Stomach (tissue), 9 donors: Measurements from ENCODE around the gene CCDC183. TPM values are rescaled to one million over a fixed set of nuclear protein-coding genes. Genes with fewer than 3 reads are reported as not detected.

Source experiments
- DNase-seq, 2 donors: peaks; one replicate each; pipeline versions ENCODE4 v3.0.0 to v3.0.0-alpha.2; 2013 to 2019
- H3K27ac ChIP-seq, 5 donors: fragments of 200-600 bp in 4 of 5; sonication (generic) in 4 of 5; one replicate each; pipeline ENCODE4 v1.5.1; 2013 to 2019; ENCODE audit warnings: mild to moderate bottlenecking in 1 of 5, moderate library complexity in 1 of 5
- H3K27me3 ChIP-seq, 3 donors: fragments of 200-600 bp; sonication (generic); one replicate each; pipeline ENCODE4 v1.5.1; 2017 to 2019; ENCODE audit warnings: mixed run types in 1 of 3
- H3K36me3 ChIP-seq, 4 donors: fragments of 200-600 bp; sonication (generic); 1 replicate in 3 of 4; 2 replicates in 1 of 4; pipeline ENCODE4 v1.5.1; 2016 to 2019
- H3K4me1 ChIP-seq, 4 donors: fragments of 200-600 bp; sonication (generic); one replicate each; pipeline ENCODE4 v1.5.1; 2016 to 2019
- H3K4me3 ChIP-seq, 4 donors: fragments of 200-600 bp; sonication (generic) in 3 of 4; one replicate each; pipeline ENCODE4 v1.5.1; 2016 to 2019; ENCODE audit warnings: mild to moderate bottlenecking in 1 of 4
- H3K9me3 ChIP-seq, 4 donors: fragments of 200-600 bp; sonication (generic); one replicate each; pipeline ENCODE4 v1.5.1; 2016 to 2019
- EP300 ChIP-seq: sonication (generic); formaldehyde crosslinking; IDR thresholded peaks from one replicate; pipeline ENCODE4 v1.6.1; 2017; ENCODE audit warnings: antibody characterized with exemption
- POLR2A ChIP-seq, 4 donors: fragments of 450-650 bp; IDR thresholded peaks; one replicate each; pipeline ENCODE4 v1.6.1; 2016; ENCODE audit warnings: antibody characterized with exemption in 4 of 4, control low read depth in 2 of 4, mild to moderate bottlenecking in 1 of 4, moderate library complexity in 1 of 4
- POLR2AphosphoS5 ChIP-seq, 3 donors: sonication (generic); formaldehyde crosslinking; IDR thresholded peaks; one replicate each; pipeline ENCODE4 v1.6.1; 2016; ENCODE audit warnings: antibody characterized with exemption in 3 of 3
- WGBS, 5 donors: extraction: QIAGEN DNeasy Blood & Tissue Kit in 3 of 5; methylation state at CpG; one replicate each; pipeline versions ENCODE4 v1.1.5 to v1.1.7; 2013 to 2018; 5-methylcytosine and 5-hydroxymethylcytosine counted together
- intact Hi-C: fragments of 100-400 bp; cut with DNase I; formaldehyde crosslinking; loops from one replicate; pipeline ENCODE4 v1.15.1; 2023; ENCODE audit warnings: low total_unique reads
- polyA plus RNA-seq, 3 donors: library from polyadenylated mRNA; stranded (reverse); fragments of 200-250 nt; gene quantifications; one replicate each; pipeline ENCODE4 v1.2.3, GENCODE V29; 2013
- total RNA-seq, 5 donors: library from RNA; depleted of rRNA; stranded (reverse); fragments of >200 nt; gene quantifications; one replicate each; pipeline versions ENCODE4 v1.1.0 to v1.2.3, GENCODE V29; 2014 to 2016
- TF ChIP-seq, protein P1 (sequence below), 7 experiments: fragments of 450-650 bp in 4 of 7; fragments of 200-600 bp in 3 of 7; sonication (generic) in 3 of 7; IDR thresholded peaks; one replicate each; pipeline ENCODE4 v1.5.1; 2016 to 2019; ENCODE audit warnings: antibody characterized with exemption in 7 of 7, control low read depth in 2 of 7, mild to moderate bottlenecking in 1 of 7
- donor health status: healthy with polysubstance abuse.
- donor health status: Bipolar disorder and iron deficiency.
- donor health status: healthy.

CCDC183 gene
- total and polyA plus RNA-seq, 8 donors: 1.2 to 53.0 (median 4.7) TPM

DNA sequence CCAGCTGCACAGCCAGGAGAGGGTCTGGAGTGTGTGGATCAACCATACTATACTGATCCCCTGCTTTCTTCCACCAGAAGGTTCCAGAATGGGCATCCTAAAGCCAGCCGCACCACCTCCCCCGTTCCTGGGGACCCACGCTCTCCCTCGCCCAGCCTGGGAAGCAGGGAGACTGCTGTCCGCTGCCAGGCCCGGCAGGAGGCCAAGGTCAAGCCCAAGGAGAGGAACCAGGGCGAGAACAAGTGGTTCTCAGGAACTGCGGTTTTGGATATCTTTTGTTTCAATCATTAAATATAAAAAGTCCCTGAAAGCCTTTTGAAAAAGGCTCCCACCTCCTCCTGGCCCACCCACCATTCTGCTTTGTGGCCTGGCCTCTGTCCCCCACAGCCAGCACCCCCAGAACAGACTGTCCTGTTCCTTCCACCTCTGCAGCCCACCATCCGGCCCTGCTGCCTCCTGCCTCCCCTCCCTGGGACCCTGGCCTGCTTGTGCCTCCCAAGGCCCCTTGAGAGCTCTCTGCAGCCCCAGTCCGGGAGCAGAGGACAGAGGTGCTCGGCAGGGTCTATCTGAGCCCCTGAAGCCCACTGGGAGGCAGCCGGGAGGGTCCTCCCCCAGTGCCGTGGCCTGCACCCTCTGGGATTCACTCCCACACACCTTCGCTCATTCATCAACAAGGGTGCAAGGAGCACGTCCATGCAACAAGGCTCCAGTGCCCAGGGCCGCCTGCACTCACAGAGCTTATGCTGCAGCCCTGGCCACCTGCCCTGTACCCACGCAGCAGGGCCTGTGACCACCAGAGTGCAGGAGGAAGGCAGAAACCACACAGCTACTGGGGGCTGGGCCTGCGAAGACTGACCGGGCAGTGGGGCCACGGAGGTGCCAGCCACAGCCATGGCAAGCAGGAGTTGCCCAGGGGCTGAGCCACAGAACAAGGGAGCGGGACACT lies 47.2 kb upstream of the CCDC183 start:
- Histone ChIP-seq H3K27ac (peak overlapping the region in 3 of 5 donors; percentile 8 to 46 (median 23)), H3K4me1 (peaks cover 0 to 15% (median 0%) of the 10 kb centered on the region in 4 donors), H3K9me3 (peaks cover 0 to 16% (median 9%) of the 10 kb centered on the region in 4 donors), H3K27me3 (peaks cover 0 to 19% (median 0%) of the 10 kb centered on the region in 3 donors), H3K4me3 (no peak overlapping the region), H3K36me3 (no peaks in the 10 kb centered on the region)
- WGBS, 5 donors: 63 to 80% (median 70%) methylated on average over 13 to 21 of the region's 21 CpGs
- no peak for TF ChIP-seq POLR2AphosphoS5 (IDR thresholded peaks at IDR 0.05)
- no peak for TF ChIP-seq EP300
- TF ChIP-seq, protein P1, sequence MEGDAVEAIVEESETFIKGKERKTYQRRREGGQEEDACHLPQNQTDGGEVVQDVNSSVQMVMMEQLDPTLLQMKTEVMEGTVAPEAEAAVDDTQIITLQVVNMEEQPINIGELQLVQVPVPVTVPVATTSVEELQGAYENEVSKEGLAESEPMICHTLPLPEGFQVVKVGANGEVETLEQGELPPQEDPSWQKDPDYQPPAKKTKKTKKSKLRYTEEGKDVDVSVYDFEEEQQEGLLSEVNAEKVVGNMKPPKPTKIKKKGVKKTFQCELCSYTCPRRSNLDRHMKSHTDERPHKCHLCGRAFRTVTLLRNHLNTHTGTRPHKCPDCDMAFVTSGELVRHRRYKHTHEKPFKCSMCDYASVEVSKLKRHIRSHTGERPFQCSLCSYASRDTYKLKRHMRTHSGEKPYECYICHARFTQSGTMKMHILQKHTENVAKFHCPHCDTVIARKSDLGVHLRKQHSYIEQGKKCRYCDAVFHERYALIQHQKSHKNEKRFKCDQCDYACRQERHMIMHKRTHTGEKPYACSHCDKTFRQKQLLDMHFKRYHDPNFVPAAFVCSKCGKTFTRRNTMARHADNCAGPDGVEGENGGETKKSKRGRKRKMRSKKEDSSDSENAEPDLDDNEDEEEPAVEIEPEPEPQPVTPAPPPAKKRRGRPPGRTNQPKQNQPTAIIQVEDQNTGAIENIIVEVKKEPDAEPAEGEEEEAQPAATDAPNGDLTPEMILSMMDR (IDR thresholded peaks at IDR 0.05): no peak
- TF ChIP-seq POLR2A (IDR thresholded peaks at IDR 0.05): no peak
- intact Hi-C loops: no loop called here
- peak in 1 of 2 donors; percentile 64 for DNase-seq

DNA sequence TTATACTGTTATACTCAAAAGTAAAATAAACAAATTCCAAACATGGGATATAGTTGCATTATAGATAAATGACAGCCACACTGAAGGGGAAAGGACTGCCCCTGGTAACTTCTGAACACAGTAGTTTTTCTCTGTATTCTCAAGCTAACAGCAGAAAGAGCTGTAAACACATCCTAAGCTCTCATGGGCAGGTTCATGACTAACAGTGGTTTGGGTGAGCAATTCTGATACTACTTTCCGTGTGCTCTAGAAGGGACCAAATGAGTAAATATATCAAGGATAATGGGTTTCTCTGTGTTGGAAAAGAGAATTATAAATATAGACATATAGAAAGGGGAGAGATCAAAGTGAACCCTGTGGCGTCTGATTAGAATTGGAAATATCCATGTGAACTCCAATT lies 45.6 kb upstream of the CCDC183 start:
- H3K27me3 ChIP-seq: peaks cover 0 to 3% (median 0%) of the 10 kb centered on the region in 3 donors
- peaks cover 0 to 17% (median 9%) of the 10 kb centered on the region in 4 donors for H3K9me3 ChIP-seq
- no peaks in the 10 kb centered on the region for H3K36me3 ChIP-seq
- H3K4me1 ChIP-seq: peaks cover 0 to 15% (median 0%) of the 10 kb centered on the region in 4 donors
- 30 to 43% (median 33%) methylated on average over 2 of the region's 2 CpGs for WGBS, 5 donors
- TF ChIP-seq, protein P1 (IDR thresholded peaks at IDR 0.05): no peak
- TF ChIP-seq POLR2A (IDR thresholded peaks at IDR 0.05) (no peak), POLR2AphosphoS5 (IDR thresholded peaks at IDR 0.05) (no peak), EP300 (no peak)
- intact Hi-C loops: no loop called here
- no peak for DNase-seq
- H3K4me3 ChIP-seq: no peak overlapping the region
- no peak overlapping the region for H3K27ac ChIP-seq

DNA sequence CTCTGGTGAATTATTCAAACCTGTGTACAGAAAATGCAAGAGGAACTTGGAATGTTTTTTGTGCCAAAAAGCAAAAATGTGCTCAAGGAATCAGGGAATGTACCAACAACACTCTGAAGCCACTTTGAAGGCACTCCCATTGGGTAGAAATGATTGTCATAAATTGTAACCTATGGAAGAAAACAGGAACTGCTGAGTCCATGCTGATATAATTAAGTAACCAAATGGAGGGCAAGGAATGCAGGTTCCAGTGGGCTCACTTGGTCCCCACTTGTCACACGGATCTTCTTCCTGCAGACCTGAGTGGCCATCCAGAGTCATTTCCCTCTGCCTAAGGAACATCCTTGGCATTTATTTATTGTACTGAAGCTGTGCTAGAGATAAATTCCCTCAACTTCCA lies 44.9 kb upstream of the CCDC183 start:
- Histone ChIP-seq H3K9me3 (peaks cover 0 to 25% (median 9%) of the 10 kb centered on the region in 4 donors), H3K27me3 (no peaks in the 10 kb centered on the region), H3K4me1 (peaks cover 0 to 15% (median 0%) of the 10 kb centered on the region in 4 donors), H3K36me3 (no peaks in the 10 kb centered on the region), H3K27ac (no peak overlapping the region), H3K4me3 (no peak overlapping the region)
- TF ChIP-seq POLR2A (IDR thresholded peaks at IDR 0.05) (no peak), EP300 (no peak), POLR2AphosphoS5 (IDR thresholded peaks at IDR 0.05) (no peak)
- TF ChIP-seq, protein P1 (IDR thresholded peaks at IDR 0.05): no peak
- no peak for DNase-seq
- WGBS, 5 donors: 81 to 92% (median 90%) methylated on average over 1 of the region's 1 CpG
- intact Hi-C loops: no loop called here

DNA sequence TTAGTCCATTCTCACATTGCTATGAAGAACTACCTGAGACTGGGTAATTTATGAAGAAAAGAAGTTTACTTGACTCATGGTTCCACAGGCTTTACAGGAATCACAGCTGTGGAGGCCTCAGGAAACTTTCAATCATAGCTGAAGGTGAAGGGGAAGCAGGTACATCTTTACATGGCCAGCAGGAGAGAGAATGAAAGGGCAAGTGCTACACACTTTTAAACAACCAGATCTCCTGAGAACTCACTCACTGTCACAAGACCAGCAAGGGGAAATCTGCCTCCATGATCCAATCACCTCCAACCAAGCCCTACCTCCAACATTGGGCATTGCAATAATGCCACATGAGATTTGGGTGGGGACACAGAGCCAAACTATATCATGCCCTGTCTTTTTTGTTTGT lies 44.3 kb upstream of the CCDC183 start:
- peaks cover 0 to 15% (median 0%) of the 10 kb centered on the region in 4 donors for H3K4me1 ChIP-seq
- no peak for DNase-seq
- peaks cover 0 to 27% (median 9%) of the 10 kb centered on the region in 4 donors for H3K9me3 ChIP-seq
- no peak overlapping the region for H3K27ac ChIP-seq
- H3K36me3 ChIP-seq: no peaks in the 10 kb centered on the region
- H3K4me3 ChIP-seq: no peak overlapping the region
- intact Hi-C loops: no loop called here
- no peaks in the 10 kb centered on the region for H3K27me3 ChIP-seq
- no peak for TF ChIP-seq POLR2AphosphoS5 (IDR thresholded peaks at IDR 0.05)
- TF ChIP-seq, protein P1 (IDR thresholded peaks at IDR 0.05): no peak
- no peak for TF ChIP-seq EP300
